HG03108 (cell line): ENCODE measurements around the gene HDAC8.

ENCODE experiments used
- ATAC-seq: cut with Tn5 transposase; IDR thresholded peaks from one replicate; pipeline ENCODE4 v1.9.1; 2021; ENCODE audit warnings: moderate library complexity; ENCODE audit not compliant: unreplicated experiment

HDAC8 gene

GRCh38 chrX:72301781-72302180, 270.9 kb downstream of the HDAC8 start:
- ATAC-seq = no peak

DNA sequence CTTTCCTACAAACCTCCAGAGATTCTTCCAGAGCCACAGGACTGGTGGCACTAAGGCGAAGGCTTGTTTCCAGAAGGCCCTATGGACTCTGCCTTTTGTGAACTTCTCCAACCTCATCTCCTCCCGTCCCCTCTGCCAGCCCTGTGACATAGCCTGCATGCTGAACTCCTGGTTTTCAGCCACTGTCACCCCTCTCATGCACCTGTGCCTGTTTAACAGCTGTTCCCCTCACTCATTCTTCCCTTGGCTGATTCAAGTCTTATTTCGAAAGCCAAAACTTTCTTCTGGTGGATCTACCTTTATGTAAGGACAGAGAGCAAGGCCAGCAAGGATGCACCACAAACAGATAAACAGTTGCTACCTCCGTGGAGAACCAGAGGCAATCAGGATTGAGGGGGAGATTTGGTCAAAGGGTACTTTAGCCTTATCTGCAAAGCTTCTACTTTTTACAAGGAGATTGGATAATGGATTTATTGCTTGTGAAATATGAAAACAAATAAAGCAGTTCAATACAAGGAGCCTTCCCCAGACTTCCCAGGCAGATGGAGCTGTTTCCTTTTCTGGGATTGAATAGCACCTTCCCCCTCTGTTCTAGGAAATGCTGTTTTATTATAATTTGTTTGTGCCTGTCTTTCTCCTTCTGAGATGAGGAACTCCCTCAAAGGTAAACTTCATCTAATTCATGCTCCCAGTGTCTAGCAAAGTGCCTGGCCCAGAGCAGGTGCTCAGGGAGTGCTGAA, 272.6 kb downstream of the HDAC8 start:
- no peak for ATAC-seq

DNA sequence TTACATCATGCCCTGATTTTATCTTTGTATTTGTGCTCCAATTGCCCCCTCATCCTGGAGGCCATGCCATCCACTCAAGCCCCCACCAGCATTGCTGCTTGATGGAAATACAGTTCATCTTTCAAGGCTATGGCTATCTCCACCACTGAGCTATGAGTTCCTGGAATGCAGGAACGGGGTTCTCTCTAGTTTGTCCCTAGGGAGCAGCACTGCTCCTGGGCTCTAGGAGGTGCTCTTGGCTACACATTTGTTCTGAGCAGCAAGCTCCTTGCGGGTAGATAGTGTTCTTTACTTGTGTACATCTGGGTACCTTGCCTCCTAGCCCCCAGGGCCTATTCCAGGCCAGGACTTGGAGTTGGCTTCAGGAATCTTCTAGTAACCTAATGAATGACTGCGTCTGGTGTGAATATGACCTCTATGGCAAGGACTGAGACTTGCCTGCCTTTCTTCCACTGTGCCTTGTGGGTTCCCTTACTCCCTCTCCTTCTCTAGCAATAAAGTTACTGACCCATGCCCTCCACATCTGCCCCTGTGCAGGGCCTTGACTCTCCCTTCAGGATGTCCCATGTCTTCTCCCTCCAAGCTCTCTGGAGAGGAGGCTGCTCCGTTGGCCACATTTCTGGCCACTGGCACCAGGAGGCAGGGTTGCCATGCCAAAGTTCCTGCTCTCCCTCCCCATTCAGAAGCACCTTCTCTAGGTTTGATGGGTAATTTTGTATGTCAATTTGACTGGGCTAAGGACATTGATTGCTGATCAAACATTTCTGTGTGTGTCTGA, 274.5 kb downstream of the HDAC8 start:
- ATAC-seq = no peak

- ATAC-seq = no peak
Observed at GRCh38 chrX:72296991-72297390, 275.7 kb downstream of the HDAC8 start.

GRCh38 chrX:72295745-72296144, 276.9 kb downstream of the HDAC8 start:
- no peak for ATAC-seq

DNA sequence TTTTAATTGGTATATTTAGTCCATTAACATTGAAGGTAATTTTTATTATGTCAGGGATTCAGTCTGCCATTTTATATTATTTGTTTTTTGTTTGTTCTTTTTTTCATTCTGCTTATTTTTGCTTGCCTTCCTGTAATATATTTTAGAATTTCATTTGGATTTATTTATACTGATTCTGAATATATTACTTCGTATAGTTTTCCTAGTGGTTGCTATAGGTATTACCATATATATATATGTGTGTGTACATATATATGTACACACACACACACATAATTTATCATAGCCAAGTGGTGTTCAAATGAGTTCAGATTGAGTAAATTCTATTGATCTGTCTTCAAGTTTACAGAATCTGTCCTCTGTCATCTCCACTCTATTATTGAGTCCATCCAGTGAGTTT, 278.1 kb downstream of the HDAC8 start:
- no peak for ATAC-seq

GRCh38 chrX:72282302-72282701, 290.3 kb downstream of the HDAC8 start:
- no peak for ATAC-seq

DNA sequence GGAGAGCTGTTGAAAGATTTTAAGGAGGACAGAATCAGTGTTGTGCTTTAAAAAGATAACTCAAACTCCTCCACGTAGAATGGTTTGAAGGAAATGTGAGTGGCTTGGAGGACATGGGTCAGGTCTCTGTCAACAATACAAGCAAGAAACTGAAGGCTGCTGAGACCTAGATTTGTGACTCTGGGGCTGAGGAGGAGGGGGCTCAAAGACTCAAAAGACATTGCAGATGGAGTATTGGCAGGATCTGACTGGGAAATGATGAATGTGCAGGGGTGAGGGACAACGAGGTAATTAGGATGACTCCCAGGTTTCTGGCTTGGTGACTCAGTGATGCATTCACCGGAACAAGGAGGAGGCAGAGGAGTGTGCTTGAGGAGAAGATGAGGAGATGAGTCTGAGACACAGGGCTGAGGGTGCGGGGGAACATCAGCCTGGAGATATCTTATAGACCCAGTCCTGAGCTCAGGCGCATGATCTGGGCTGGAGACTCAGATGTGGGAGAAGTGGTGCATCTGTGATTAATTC, 292.3 kb downstream of the HDAC8 start:
- no peak for ATAC-seq
